ENCODE data around the gene RARB.

Gene RARB

GRCh38 chr3:25556447-25556846 is 128.4 kb downstream of the RARB start:
- no peak for DNase-seq

GRCh38 chr3:25557694-25558093 is 129.6 kb downstream of the RARB start:
- DNase-seq = no peak

GRCh38 chr3:25558121-25558520 is 130.1 kb downstream of the RARB start:
- no peak for DNase-seq

- DNase-seq = no peak
Measured at GRCh38 chr3:25558796-25559195, 130.7 kb downstream of the RARB start.

- no peak for DNase-seq
Measured at GRCh38 chr3:25563601-25564000, 135.5 kb downstream of the RARB start.

- DNase-seq = no peak
Measured at GRCh38 chr3:25564075-25564474, 136.0 kb downstream of the RARB start.

GRCh38 chr3:25565807-25566206 is 137.7 kb downstream of the RARB start:
- no peak for DNase-seq

- DNase-seq = no peak
Measured at GRCh38 chr3:25566358-25566920, 138.4 kb downstream of the RARB start.

GRCh38 chr3:25567388-25567787 is 139.3 kb downstream of the RARB start:
- DNase-seq = no peak

- DNase-seq = no peak
Measured at GRCh38 chr3:25567806-25568524, 139.9 kb downstream of the RARB start.

- DNase-seq = no peak
Measured at GRCh38 chr3:25568525-25569078, 140.5 kb downstream of the RARB start.

- no peak for DNase-seq
Measured at GRCh38 chr3:25571285-25571684, 143.2 kb downstream of the RARB start.

GRCh38 chr3:25572336-25572735 is 144.3 kb downstream of the RARB start:
- no peak for DNase-seq

GRCh38 chr3:25572919-25573385 is 144.9 kb downstream of the RARB start:
- no peak for DNase-seq

GRCh38 chr3:25573386-25574171 is 145.5 kb downstream of the RARB start:
- no peak for DNase-seq

GRCh38 chr3:25574172-25574765 is 146.2 kb downstream of the RARB start:
- DNase-seq = no peak

GRCh38 chr3:25575001-25575400 is 146.9 kb downstream of the RARB start:
- no peak for DNase-seq

- no peak for DNase-seq
Measured at GRCh38 chr3:25576146-25576545, 148.1 kb downstream of the RARB start.

GRCh38 chr3:25576831-25577454 is 148.9 kb downstream of the RARB start:
- no peak for DNase-seq

GRCh38 chr3:25578059-25578458 is 150.0 kb downstream of the RARB start:
- DNase-seq = no peak

GRCh38 chr3:25580534-25580933 is 152.5 kb downstream of the RARB start:
- DNase-seq = no peak

- DNase-seq = no peak
Measured at GRCh38 chr3:25581335-25581734, 153.3 kb downstream of the RARB start.

- DNase-seq = no peak
Measured at GRCh38 chr3:25581823-25582222, 153.8 kb downstream of the RARB start.

All from COR-L47 (cell line).